HPDE6-E6E7 (cell line): Measurements from ENCODE around the gene HIRA.
"Not testable (repeated sequence)": the region's sequence is repeated elsewhere in the genome, so short reads cannot be mapped to it uniquely, and the experiment has no call there.

Experiments
- DNase-seq: peaks from one replicate; pipeline ENCODE4 v3.0.0; 2011; ENCODE audit warnings: missing footprints; ENCODE audit errors: extremely low spot score

The HIRA gene

DNA sequence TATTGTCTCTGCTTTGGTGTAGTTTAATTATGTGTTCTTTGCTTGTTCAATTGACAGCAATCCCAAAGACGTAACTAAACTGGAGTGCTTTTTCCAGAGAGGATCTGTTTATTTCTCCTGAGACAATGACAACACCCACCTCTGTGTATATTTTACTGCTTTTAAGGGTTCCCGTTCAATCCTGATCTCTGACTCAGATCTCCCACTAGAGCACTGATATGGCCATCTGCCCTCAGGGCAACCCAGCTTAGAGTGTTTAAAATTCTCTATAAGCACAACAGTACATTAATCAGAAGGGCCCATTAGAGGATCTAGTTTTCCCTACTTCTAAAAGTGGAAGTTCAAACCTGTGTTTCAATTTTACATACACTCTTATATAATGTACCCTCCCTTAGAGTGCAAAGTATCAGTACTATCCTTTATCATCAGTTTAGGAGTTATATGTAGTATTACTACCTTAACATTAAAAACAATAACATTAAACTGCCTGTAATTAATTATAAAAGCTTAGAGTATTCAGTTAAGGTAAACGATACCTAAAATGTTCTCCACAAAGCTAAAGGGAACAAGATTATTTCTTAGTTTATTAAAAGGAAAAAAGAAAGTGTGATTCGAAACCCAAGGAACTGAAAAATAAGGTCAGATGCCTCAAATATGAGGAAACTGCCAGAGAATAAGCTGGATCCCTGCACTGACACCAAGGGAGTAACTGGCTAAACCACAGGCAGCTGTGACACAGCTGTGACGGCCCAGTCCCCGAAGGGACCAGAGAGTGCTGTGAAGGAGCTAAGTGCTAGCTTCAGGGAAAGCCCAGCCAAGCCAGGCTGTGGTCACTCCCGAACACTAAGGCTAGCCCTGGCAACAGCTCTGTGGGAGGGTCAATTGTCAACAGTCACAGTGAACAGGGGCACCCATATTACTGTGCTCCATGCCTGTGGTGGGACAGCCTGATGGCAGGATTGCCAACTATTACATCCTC is 32.2 kb upstream of the HIRA start:
- no peak for DNase-seq

DNA sequence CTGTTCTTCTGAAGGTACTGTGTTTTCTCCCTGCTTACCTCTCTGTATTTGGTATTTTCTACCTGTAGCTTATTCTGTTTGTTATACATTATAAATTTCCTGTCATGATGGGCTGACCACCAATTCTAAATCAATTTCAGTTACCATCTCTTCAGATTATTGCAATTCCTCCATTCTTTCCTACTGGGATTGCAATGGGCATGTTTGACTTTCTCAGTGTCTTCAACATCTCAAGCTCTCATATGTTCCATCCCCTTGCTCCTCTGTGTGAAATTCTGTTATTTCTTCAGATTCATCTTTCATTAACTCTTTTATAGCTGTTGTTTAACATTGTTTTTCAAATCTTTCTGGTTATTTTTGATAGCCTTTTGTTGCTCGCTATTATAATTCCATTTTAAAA is 31.5 kb upstream of the HIRA start:
- DNase-seq = no peak

DNA sequence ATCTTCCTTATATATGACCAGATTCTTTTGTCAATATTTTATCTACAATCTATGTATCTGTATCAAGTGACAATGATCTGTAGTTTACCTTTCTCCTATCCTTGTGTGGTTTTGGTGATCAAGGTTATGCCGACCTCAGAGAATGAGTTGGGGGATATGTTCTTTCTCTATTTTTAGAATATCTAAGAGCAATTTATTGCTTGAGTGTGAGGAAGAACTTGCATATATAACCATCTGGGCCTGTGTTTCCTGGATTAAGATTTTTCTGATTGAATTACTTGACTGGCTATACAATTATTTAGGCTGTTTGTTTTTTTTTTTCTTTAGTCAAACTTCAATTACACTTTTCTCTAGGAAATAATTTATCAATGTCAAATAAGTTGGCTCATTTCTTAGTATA is 30.0 kb upstream of the HIRA start:
- no peak for DNase-seq

DNA sequence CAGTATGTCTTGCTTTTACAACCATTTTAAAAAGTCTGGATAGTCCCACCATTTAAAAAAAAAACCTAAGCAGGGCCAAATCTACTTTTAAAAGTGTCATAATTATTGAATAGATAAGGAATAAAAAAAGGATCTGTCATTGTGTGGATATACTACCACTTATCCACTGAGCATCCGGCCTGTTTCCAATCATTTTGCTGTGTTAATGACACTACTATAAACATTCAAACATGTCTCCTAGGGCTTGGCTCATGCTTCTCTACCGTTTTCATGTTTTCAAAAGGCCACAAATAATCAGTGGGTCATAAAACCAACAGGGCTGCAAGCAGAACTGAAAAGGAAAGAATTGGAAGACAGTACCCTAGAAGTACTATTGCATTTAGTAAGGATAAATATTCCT is 28.5 kb upstream of the HIRA start:
- DNase-seq = no peak

DNA sequence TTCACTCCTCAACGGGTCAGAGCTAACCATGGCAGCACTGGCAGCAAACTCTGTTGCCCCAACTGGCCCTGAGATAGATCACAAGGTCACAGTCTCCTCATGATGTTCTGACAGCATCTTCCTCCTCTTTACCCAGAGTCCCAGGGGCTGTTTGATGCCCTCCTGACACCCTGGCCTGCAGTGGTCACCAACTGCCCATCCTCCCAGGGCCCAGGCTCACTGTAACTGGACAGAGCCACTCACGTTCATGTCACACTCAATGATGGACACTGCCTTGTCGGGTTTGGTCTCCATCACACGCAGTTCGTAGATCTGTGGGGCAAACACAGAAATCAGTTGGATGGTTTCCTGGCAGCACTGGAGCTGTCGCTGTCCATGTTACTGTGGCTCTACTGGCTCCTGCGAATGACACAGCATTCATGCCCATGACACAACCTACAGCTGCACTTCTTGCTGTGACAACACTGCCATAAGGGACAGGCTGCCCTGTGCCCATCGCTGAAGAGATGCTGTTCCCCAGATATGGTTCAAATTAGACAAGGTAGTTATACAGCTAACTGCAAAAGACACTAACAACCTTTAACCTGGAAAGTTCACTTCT is 26.4 kb upstream of the HIRA start:
- no peak for DNase-seq

DNA sequence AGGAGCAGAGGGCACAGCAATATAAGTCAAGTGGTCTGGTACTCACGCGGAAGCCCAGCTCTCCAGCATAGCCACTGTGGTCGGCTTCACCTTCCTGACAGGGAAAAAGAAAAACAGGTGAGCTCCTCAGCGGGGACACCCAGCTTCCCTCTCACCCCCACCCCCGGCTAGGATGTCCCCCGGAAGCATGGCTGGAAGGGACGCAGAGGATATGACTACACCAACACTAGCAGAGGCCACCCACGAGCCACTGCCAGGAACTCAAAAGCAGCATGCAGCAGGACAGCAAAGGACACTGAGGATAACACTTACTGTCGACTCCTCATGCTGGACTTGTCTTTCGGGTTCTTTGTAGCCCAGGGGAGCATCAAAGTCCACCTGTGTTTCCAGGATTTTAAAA is 25.0 kb upstream of the HIRA start:
- DNase-seq = no peak

DNA sequence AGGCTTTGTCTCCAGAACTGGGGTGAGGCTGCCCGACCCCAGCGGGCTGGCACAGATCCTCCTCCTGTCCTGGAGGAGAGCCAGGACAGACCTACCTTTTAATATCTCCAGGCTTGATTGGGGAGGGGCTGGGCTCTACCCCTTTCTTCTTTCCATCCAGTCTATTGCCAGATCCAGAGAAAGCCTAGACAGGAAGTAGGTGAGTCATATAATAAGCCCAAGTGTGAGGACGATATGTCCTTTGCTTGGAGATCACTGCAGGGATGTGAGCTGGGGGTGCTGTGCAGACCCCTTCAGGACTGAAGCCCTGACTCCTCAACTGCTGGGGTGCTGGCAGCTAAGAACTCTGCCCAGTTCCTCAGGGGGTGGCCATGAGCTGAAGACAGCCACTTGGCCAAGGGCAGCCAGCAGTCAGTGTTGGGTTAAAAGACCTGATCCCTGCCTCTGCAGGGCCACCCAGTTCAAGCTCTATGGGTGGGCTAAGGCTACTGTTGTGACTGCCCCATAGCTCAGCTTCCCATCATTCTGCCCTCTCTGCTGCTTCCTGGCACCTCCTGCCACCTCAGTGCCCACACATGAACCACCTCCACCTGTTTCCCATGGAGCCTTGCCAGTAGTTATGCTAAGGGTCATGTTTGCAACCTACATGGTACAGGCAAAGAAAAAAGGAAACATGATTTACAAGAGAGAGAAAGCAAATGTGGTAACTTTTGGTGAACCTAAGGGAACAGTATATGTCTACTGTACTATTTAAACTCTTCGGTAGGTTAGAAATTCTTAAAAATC is 24.2 kb upstream of the HIRA start:
- DNase-seq = no peak

DNA sequence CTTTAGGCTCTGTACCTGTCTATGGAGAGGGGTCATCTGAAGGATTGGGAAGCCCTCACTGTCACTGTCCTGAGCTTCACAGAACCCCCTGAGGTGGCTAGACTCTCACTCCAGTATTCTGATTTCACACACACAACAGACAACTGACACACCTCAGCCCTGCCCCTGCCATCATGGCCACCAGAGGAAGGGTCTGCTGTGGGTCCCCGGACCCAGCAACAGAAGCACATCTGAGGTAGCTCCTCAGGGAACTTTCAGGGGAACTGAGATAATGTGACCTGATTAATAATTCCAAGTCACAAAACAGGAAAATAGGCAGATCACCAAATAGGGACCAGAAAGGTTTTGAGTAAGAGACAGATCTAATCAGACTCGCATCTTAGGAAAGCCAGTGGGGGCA is 23.5 kb upstream of the HIRA start:
- no peak for DNase-seq

DNA sequence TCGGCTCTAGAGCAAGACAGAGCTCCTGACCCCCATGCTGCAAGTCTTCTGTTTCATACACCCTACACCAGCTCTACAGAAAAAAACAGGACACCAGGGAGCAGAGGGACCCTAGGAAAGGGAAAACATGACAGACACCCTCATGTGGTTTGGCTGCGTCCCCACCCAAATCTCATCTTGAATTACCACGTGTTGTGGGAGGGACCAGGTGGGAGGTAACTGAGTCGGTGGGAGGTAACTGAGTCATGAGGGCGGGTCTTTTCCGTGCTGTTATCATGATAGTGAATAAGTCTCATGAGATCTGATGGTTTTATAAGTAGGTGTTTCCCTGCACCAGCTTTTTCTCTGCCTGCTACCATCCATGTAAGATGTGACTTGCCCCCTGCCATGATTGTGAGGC is 22.6 kb upstream of the HIRA start:
- DNase-seq = no peak

DNA sequence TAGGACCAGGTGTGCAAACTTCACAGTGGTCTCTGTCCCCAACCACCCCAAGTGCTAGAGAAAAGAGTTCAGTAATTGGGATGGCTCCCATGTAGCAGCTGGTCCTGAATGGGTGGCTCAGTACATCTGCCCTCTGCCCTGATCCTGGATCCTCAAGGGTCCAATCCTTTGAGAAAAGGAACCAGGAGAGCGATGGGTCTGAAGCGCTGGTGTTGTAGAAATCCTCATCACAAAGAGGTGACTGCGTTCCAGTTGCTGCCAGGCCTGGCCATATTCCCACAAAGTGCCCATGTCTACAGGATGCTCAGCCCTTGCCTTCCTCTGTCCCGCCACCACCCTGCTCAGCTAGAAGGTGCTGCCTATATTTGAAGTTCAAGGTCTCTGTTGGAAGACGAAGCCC is 22.2 kb upstream of the HIRA start:
- no peak for DNase-seq

DNA sequence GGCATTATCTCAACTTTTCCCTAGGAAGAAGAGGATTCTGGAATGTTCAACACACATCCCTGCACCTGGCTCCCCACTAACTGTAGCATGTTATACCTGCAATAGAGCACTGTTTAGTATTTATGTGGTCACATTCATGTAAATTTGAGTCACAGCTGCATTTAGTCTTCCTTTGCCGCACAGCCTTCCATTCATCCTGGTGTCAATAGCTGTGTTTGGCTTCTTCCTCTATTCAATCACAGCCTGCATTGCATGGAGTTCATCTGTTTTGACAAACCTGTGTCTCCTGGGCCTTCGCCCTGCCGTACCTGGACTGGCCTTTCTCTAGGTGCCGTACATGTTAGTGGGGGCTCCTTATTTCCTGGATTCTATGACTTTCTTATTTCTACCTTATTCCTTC is 20.0 kb upstream of the HIRA start:
- no peak for DNase-seq

DNA sequence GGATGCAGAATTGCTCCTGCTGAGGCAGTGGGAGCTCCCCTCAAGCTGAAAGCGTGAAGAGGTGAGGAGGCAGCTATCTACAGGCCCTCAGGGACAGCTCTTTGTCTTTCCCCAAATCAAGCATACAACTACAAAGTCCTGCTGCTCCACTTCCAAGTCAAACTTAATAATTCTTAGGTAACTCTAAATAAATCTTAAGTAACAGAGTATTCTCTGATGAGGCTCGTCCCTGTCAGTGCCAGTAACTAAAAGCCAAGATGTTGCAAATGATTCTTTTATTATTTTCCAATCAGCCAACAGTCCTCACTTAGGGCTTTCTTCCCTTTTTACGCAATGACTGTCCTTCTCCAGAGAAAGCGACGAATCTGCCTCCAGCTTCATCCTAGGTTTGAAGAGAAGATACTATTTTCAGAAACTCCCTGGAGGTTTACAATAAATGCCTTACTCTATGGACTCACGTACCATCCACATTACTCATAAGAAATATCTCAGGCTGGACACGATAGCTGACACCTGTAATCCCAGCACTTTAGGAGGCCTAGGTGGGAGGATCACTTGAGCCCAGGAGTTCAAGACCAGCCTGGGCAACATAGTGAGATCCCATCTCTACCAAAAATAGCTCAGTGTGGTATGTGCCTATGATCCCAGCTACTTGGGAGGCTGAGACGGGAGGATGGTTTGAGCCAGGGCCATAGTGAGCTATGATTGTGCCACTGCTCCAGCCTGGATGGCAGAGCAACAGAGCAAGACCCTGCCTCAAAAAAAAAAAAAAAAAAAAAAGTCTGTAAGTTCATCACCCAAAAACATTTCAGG is 19.0 kb upstream of the HIRA start:
- DNase-seq = no peak

DNA sequence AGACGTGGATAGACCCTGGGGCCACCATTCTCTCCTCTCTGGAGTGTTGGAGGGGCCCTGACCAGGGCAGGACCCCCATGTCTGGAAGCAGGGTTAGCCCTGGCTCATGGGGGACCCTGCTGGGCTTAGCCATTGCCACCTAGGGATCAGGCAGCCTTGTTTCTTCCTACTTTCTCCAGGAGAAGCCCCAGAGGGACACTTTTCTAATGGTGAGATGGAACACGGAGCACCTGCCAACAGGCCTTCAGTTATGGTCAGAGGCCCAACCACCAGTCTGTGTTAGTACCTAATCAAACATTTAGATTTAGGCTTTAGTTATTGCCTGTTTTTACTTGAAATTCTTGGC is 17.9 kb upstream of the HIRA start:
- DNase-seq = no peak

DNA sequence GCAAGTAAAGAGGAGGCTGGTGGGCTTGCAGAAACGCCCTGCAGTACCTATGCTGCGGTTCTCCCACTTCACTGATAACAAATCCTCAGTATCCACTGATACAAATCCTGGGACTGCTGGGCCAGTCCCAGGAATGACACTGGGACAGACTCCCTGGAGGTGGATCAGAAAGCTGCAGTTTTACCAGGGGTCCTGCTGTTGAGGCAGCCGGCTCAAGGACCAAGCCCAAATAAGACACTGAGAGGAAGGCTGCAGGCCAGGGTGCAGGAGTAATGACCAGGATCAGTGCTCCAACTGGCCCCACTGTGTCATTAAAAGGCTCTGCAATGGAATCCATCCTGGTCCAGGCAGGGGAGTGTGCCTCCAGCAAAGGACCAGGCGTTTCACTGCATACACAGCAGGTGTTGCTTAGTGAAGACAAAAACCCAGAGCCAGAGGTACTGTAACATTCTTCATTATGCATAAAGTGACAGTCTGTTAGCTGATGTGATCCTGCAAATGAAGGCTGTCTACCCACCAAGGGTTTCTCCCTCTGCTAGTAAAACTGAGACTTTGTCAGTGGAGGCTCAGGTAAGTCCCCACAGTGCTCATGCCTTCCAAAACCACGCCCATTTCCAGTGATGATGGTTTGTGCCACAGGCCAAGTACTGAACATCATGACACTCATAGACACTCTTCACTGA is 17.3 kb upstream of the HIRA start:
- no peak for DNase-seq

DNA sequence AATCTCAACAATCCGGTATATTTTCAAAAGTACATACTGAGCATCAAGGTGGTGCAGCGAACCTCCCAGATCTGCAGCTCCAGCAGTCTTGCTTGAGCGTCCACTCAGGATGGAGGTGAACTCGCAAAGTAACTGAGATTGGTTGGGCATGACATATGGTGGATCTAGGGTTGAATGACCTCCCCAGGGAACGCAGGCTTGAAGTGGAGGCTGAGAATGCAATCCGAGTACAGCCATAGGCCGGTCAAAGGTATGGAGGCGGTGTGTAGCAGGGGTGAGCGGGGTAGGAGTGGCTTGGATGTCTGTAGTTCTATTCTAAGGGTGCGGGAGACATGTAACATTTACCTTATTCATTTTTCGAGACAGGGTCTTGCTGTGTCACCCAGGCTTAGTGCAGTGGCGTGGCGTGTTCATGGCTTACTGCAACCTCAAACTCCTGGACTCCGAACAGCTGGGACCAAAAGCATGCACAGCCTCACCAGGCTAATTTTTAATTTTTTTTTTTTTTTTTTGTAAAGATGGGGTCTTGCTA is 16.6 kb upstream of the HIRA start:
- DNase-seq = peak; percentile 70

DNA sequence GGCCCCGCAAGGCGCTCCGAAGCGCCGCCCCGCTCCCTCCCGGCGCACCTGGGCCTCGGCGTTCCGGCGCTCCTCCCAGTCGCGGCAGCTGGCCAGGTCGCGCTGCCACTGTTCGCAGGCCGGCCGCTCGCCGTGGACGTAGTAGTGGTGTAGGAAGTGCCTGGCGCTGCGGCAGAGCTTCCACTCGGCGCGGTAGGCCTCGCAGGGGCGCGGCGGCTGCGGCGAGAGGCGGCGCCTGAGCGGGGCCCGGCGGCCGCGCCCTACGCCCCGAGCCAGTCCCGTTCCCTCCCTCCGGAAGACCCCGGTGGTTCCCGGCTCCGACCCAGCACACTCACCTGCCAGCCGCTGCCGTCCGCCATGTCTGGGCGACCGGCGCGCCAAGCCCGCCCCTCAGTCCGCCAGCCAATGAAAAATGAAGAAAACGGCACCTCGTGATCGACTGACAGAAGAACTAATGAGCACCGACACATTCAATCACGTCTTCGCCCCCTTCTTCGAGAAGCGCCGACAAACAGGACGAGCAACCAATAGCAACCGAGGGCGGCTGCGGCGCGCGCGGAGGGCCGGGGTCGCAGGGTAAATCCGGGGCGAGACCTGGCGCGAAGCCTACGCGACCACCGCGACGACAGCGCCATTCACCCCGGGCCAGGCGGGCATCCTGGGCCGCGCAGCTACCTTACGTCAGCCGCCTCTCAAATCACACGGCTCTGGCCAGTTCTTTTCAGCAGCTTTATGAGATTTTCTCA is 16.0 kb upstream of the HIRA start, which contains the start of gene C22orf39:
Gene C22orf39, minus strand, starts transcription at position 382 of the 746 bp plus-strand sequence. Its CDS starts 23 bp downstream, at position 359.
- DNase-seq = peak; percentile 95

DNA sequence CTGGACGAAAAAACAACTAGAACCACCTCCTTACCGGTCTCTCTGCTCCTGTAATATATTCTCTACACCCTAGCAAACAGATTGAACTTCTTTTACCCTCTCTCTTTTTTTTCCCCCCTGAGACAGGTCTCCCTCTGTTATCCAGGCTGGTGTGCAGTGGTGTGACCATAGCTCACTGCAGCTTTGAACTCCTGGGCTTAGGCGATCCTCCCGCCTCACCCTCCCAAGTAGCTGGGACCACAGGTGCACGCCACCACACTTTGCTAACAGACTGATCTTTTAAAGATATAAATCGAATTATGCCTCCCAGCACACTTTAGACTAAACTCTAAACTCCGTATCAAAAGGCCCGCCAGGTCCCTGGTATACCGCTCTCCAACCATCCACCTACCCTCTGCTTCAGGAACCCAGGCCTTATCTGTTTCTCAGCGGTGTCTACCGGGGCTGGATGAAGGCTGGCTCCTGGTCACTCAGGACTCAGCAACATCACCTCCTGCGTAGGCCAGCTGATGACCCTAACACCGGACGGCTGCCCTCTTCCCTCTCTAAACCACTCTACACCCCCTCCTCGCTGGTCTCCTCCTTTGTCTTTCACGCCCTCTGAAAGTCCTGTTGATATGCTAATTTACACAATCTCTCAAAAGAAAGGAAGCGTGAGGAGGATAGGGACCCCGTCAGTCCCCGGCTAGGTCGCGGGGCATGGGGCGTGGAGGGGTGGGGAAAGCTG is 15.2 kb upstream of the HIRA start:
- DNase-seq = no peak

DNA sequence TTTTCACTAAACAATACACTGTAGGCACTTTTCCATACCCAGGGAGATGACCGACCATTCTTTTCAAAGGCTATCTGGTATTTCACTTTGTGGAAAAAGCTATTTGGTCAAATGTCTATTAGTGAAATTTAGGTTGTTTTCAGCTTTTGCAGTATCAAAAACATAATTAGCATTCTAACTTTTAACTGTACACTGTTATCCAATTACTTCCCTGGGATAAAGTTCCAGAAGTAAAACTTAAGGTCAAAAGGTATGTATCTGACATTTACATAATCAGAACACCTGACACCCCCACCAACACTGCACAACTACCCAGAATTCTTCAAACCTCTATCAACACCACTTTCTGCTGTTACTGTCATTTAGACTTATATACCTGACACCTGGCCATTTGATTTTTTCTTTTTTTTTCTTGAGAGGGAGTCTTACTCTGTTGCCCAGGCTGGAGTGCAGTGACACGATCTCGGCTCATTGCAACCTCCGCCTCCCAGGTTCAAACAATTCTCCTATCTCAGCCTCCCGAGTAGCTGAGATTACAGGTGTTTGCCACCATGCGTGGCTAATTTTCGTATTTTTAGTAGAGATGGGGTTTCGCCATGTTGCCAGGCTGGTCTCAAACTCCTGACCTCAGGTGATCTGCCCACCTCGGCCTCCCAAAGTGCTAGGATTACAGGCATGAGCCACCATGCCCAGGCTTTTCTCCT is 13.9 kb upstream of the HIRA start:
- not testable (repeated sequence) for DNase-seq
